ENCODE measurements around the gene SMAD9. TPM values are rescaled to one million over a fixed set of nuclear protein-coding genes. Genes with fewer than 3 reads are reported as not detected.

Gene SMAD9
- polyA plus RNA-seq, 1 of the 3 experiments (the other 2 are of a cell fraction) = 3.1 TPM

DNA sequence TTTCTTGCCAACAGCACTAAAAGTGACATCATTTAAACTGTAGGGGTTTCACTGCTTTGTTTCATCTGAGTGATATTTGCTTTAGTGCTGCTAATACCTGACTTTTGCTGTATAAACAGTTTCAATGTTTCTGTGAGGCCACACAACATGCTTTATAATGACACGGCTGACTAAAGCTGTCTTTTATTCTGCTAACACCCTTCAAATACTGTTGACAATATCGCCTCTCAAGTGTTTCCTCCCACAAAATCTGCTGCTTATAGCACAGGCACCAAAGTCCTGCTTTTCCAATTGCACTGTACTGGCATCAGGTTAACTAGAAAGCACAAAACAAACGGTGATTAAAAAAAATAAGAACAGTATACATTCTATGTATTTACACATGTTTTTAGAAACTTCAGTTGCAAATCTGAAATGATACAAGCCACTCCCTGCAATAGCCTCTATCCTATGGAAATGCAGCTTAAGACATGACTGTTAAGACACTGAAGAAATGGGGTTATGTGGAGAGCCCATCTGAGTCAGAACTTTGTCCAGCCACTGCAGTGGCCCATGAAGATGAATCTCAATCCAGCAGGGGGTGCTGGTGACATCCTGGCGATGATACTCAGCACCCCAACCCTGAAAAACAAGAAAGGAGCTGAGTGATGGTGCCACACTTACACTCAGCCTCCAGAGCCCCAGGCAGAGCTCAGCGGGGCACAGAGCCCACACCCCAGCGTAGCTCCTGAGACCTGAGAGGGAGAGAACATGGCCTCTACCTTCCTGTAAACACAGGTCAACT lies 71.6 kb downstream of the SMAD9 start:
- no peaks in the 10 kb centered on the region for H3K27me3 ChIP-seq (ENCODE audit: insufficient read depth)
- no peaks in the 10 kb centered on the region for H4K20me1 ChIP-seq (ENCODE audit: insufficient read depth)
- no peak overlapping the region for H3K4me3 ChIP-seq (ENCODE audit: low read depth in 2 of 2, low read length in 1 of 2)
- no peaks in the 10 kb centered on the region for H3K9me2 ChIP-seq
- no peak overlapping the region; a peak in 1 of 4 replicates for H3K27ac ChIP-seq (ENCODE audit: low read depth in 2 of 2, low read length in 1 of 2)
- no peak overlapping the region for H3K4me2 ChIP-seq
- no peaks in the 10 kb centered on the region for H3K79me2 ChIP-seq (ENCODE audit: insufficient read depth)
- WGBS (ENCODE audit: low lambda C conversion rate) = 94% methylated on average over 6 of the region's 6 CpGs
- H3K9ac ChIP-seq = no peak overlapping the region
- peak; percentile 17 for DNase-seq
- H3K36me3 ChIP-seq (replicated peaks in 1 of 2; ENCODE audit: control insufficient read depth in 1 of 2, insufficient read depth in 2 of 2, low read length in 1 of 2) = peaks cover 6 to 56% of the 10 kb centered on the region in 2 experiments
- no peak overlapping the region for H2AFZ ChIP-seq (ENCODE audit: low read depth)
- no peak for TF ChIP-seq POLR2AphosphoS5 (IDR thresholded peaks at IDR 0.05; ENCODE audit: low read depth, low read length)
- TF ChIP-seq, protein P1, sequence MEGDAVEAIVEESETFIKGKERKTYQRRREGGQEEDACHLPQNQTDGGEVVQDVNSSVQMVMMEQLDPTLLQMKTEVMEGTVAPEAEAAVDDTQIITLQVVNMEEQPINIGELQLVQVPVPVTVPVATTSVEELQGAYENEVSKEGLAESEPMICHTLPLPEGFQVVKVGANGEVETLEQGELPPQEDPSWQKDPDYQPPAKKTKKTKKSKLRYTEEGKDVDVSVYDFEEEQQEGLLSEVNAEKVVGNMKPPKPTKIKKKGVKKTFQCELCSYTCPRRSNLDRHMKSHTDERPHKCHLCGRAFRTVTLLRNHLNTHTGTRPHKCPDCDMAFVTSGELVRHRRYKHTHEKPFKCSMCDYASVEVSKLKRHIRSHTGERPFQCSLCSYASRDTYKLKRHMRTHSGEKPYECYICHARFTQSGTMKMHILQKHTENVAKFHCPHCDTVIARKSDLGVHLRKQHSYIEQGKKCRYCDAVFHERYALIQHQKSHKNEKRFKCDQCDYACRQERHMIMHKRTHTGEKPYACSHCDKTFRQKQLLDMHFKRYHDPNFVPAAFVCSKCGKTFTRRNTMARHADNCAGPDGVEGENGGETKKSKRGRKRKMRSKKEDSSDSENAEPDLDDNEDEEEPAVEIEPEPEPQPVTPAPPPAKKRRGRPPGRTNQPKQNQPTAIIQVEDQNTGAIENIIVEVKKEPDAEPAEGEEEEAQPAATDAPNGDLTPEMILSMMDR (IDR thresholded peaks at IDR 0.05) = peak; percentile 51
- TF ChIP-seq RAD21 (IDR thresholded peaks at IDR 0.05; ENCODE audit: low read length) = peak; percentile 36; the same call in 1 of the 2 replicates
- peaks cover 0 to 2% of the 10 kb centered on the region in 2 experiments; a peak in 1 of 4 replicates for H3K4me1 ChIP-seq (ENCODE audit: control insufficient read depth in 1 of 2, insufficient read depth in 2 of 2, low read depth in 1 of 2, low read length in 1 of 2)
- H3F3A ChIP-seq (replicated peaks; ENCODE audit: insufficient read depth) = peaks cover 18% of the 10 kb centered on the region
- CTCF ChIA-PET = interaction anchor here (0.9 to 17.7 kb wide), 11 partner anchors 10 to 571 kb away, joined by 3 to 275 read pairs (median 3); partner anchors contain the start of gene SMAD9
- POLR2A ChIA-PET = no interaction called here
- H3K9me3 ChIP-seq = no peaks in the 10 kb centered on the region

DNA sequence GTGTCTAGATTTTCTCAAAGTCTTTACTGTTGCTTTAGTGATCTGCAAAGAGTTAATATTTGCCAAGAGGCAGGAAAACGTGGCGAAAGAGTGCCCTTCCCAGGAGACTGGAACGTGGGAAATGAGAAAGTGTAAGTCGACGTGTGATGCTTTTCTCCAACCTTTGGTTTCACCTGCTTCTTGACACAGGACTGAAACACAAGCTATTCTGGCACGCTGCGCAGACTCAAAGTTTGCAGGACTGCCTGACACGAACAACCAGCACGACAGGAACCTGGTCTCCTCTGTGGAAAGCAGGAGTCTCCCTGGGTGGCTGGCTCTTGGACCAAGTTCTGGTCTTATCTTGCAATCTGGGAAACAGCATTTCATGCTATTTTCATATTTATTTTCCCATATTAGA lies 72.4 kb downstream of the SMAD9 start:
- Histone ChIP-seq H3K79me2 (ENCODE audit: insufficient read depth) (no peaks in the 10 kb centered on the region), H3F3A (replicated peaks; ENCODE audit: insufficient read depth) (peaks cover 19% of the 10 kb centered on the region), H2AFZ (ENCODE audit: low read depth) (no peak overlapping the region), H4K20me1 (ENCODE audit: insufficient read depth) (no peaks in the 10 kb centered on the region), H3K4me3 (ENCODE audit: low read depth in 2 of 2, low read length in 1 of 2) (no peak overlapping the region), H3K4me2 (no peak overlapping the region), H3K27me3 (ENCODE audit: insufficient read depth) (no peaks in the 10 kb centered on the region), H3K9me2 (no peaks in the 10 kb centered on the region), H3K4me1 (ENCODE audit: control insufficient read depth in 1 of 2, insufficient read depth in 2 of 2, low read depth in 1 of 2, low read length in 1 of 2) (peaks cover 0 to 2% of the 10 kb centered on the region in 2 experiments; a peak in 1 of 4 replicates), H3K27ac (ENCODE audit: low read depth in 2 of 2, low read length in 1 of 2) (no peak overlapping the region), H3K9ac (no peak overlapping the region), H3K36me3 (replicated peaks in 1 of 2; ENCODE audit: control insufficient read depth in 1 of 2, insufficient read depth in 2 of 2, low read length in 1 of 2) (peaks cover 6 to 54% of the 10 kb centered on the region in 2 experiments), H3K9me3 (no peaks in the 10 kb centered on the region)
- CTCF ChIA-PET = interaction anchor here (0.9 to 17.7 kb wide), 8 partner anchors 9 to 133 kb away, joined by 3 to 275 read pairs (median 6); no protein-coding TSS in a partner anchor
- POLR2A ChIA-PET = no interaction called here
- DNase-seq = no peak
- 90% methylated on average over 9 of the region's 9 CpGs for WGBS (ENCODE audit: low lambda C conversion rate)
- no peak for TF ChIP-seq SIN3A (IDR thresholded peaks at IDR 0.05; ENCODE audit: borderline replicate concordance, low read depth, low read length)
- TF ChIP-seq, protein P2, sequence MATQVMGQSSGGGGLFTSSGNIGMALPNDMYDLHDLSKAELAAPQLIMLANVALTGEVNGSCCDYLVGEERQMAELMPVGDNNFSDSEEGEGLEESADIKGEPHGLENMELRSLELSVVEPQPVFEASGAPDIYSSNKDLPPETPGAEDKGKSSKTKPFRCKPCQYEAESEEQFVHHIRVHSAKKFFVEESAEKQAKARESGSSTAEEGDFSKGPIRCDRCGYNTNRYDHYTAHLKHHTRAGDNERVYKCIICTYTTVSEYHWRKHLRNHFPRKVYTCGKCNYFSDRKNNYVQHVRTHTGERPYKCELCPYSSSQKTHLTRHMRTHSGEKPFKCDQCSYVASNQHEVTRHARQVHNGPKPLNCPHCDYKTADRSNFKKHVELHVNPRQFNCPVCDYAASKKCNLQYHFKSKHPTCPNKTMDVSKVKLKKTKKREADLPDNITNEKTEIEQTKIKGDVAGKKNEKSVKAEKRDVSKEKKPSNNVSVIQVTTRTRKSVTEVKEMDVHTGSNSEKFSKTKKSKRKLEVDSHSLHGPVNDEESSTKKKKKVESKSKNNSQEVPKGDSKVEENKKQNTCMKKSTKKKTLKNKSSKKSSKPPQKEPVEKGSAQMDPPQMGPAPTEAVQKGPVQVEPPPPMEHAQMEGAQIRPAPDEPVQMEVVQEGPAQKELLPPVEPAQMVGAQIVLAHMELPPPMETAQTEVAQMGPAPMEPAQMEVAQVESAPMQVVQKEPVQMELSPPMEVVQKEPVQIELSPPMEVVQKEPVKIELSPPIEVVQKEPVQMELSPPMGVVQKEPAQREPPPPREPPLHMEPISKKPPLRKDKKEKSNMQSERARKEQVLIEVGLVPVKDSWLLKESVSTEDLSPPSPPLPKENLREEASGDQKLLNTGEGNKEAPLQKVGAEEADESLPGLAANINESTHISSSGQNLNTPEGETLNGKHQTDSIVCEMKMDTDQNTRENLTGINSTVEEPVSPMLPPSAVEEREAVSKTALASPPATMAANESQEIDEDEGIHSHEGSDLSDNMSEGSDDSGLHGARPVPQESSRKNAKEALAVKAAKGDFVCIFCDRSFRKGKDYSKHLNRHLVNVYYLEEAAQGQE (IDR thresholded peaks at IDR 0.05; ENCODE audit: low read depth, low read length) = no peak
- no peak for TF ChIP-seq TCF12 (IDR thresholded peaks at IDR 0.05)
